HG03066 (cell line): Measurements from ENCODE around the gene SUN1.
"Not testable (repeated sequence)": the region's sequence is repeated elsewhere in the genome, so short reads cannot be mapped to it uniquely, and the experiment has no call there.

Experiments
- ATAC-seq: cut with Tn5 transposase; IDR thresholded peaks from one replicate; pipeline ENCODE4 v1.9.1; 2021; ENCODE audit warnings: low read depth; ENCODE audit not compliant: unreplicated experiment

The SUN1 gene

DNA sequence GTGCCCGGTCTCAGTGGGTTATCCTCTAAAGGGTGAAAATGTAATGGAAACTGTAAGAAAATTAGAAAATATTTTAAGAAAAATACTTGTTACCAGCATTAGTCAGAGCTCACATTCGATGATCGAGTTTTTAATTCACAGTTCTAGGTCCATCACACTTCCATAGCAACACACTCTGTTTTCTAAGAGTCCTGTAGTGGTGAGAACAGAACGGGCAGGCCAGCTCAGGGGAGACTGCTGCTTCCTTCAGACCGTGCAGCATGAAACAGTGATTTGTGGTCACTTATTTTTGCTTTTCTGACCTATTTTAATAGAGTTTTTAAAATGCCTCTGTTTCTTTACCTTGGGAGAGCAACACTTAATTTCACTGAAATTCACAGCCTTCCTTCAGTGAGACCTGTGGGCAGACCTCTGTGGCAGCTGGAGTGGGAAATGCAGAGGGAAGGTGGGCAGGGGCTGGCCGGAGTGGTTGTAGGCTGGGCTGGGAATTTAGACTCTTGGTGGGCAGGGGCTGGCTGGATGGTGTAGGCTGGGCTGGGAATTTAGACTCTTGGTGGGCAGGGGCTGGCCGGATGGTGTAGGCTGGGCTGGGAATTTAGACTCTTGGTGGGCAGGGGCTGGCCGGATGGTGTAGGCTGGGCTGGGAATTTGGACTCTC is 1.5 kb downstream of the SUN1 start:
- no peak for ATAC-seq

DNA sequence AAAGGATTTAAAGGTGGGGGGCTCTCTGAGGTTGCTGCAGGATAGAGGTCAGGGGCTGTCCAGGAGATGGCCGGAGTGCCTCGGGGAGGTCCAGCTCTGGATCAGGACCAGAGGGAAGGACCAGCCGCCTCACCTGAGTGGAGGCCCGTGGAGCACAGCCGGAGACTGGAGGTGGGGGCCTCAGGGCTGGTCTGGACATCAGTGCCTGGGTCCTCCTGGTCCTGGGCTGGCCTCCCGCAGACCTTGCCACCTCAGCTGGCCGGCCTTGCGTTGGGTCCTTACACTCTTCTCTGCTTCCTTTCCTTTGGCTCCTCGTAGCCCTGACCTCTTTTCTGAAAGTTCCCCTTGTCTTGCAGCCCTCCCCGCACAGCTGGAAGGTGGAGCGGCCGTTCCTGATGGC is 2.0 kb downstream of the SUN1 start:
- no peak for ATAC-seq

DNA sequence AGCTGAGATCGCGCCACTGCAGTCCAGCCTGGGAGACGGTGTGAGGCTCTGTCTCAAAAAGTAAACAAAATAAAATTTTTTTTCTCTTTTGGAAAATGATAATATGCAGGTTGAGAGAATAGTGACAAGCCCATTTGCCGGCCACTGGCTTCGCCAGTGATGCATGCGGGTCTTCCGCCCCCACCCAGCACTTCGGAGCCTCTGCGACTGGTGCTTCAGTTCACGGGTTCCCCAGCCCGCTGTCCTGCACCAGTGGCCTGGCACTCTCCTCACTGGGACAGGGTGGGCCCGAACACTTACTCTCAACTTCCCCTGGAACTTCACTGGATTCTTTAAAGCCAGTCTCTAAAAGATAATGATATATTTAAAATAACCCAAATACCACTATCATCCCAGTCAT is 2.7 kb downstream of the SUN1 start:
- ATAC-seq, result no peak

DNA sequence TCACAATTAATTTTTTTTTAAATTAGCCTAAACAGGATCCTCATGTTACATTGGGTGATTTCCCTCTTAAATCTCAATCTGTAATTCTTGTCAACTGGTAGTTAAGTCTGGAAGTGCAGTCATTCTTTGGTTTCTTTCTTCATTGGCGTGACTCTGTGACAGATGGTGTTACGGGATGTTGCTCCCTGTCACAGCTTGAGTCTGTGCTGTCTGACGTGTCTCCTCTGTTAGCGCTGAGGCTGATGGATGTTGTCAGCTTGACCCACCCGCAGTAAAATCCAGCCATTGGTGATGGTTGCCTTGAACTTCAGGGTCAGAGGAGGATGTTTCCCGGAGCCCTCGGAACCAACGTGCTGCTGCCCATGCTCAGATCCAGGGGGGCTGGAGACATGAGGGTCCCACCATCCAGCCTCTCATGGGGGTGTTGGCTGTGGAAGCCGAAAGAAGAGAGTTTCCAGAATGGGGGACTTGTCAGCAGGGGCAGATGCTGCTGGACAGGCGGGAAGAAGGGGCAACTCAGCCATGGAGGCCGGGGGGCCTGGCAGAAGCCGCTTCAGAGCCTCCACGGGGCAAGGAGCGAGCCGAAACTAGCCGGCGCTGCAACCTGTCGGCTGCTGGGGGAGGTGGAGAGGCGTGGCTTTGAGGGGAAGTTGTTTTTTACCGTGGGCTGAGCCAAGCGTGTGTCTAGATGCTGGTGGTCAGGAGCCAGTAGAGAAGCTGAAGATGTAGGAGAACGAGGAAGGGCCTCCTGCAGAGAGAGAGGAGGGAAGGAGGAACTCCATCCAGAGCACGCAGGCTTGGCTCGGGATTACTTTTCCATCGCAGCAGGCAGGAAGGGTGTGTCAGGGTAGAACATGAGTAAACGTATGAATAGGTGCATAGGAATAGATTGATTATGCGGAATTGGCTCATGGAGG is 3.5 kb downstream of the SUN1 start:
- ATAC-seq, result no peak

DNA sequence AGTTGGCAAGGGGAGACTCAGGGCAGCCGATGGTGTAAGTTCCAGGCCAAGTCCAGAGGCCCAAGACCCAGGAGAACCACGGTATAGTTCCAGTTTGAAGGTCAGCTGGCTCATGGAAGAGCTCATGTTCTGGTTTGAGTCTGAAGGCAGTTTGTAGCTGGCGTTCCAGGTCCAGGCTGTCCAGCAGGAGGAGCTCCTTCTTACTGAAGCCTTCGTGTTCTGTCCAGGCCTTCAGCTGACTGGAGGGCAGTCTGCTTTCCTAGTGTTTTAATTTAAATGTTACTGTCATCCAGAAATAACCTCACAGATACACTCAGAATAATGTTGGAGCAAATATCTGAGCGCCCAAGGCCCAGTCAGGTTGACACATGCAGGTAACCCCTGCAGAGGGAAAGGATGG is 4.2 kb downstream of the SUN1 start:
- ATAC-seq, result no peak

DNA sequence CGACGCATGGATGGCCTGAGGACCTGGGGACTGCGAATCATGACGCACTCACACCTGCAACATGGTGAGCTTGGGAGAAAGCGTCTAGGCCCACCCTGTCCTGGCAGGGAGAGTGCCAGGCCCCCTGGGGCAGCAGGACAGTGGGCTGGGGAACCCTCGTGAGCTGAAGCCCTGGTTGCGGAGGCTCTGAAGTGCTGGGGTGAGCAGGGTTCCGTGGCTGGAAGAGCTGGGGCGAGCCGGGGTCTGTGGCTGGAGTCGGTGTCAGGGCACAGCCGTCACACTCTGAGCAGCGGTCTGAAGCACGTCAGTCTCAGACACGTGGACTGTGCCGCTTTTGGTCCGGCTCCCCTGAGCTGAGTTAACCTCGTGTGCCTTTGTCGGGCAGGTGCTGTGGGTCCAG is 4.7 kb downstream of the SUN1 start:
- no peak for ATAC-seq

DNA sequence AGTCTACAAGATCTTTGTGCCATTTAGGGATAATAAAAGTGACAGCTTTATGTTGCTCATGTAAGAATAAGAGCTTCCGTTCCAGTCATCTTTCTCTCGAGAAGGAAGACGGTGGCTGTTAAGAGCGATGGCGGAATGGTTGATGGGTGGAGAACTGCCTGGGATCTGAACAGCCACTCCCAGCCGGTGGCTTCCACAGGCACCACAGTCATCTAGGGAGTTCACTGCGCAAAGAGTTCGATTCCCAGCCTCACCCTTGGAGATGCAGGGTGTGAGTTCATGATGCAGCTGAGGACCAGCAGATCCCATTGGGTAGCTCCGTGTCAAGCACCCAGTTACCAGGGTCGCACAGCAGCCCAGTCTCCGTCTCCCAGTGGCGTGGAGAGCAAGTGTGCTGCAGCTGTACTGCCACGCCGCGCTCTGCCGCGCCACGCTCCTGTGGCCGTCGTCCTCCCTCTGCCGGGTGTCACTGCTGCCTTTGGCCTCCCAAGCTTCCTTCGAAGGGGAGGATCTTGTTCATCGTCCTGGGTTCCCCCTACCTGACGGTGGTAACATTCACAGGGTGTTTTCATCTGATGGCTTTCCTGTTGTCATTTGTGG is 7.8 kb downstream of the SUN1 start:
- ATAC-seq, result no peak

DNA sequence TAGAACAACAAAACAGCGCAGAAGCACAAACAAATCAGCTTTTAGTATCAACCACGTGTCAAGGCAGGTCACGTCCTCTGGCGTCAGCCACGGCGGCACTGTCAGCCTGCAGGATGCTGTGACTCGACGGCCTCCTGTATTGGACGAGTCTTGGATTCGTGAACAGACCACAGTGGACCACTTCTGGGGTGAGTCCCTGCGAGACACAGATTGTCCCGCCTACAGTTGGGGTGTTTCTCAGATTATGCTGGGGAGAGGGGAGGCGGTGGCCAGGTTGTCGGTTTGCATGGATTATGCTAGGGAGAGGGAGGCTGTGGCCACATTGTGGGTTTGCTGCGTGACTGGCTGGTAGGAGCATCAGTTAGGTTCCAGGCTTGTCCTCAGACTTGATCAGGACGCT is 9.7 kb downstream of the SUN1 start:
- no peak for ATAC-seq

DNA sequence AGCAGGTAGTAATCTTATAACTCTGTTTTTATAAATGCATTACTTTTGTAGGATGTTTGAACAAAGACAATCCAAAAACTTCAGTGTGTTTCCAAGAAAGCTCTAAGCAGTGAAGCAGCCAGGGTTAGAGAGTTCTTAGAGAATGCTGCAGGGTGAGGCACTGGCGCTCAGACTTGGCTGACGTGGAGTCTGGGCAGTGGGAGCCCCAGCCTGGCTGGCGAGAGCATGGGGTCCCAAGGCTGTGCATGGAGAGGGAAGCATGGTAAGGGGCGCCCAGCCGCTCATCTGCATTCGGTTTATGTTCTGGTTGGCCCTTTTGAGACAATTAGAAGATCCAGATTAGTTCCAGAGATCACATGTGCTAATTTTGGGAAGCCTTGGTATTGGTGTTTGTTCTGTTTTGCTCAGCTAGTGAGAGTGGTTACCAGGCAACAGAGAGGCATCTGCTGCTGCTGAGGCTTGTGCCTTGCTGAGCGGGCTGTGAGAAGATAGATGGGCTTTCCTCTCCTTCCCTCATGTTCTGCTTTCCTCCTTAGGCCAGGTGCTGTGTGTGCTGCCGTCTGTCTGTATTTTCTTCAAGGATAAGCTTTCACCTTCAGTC is 10.3 kb downstream of the SUN1 start:
- no peak for ATAC-seq

DNA sequence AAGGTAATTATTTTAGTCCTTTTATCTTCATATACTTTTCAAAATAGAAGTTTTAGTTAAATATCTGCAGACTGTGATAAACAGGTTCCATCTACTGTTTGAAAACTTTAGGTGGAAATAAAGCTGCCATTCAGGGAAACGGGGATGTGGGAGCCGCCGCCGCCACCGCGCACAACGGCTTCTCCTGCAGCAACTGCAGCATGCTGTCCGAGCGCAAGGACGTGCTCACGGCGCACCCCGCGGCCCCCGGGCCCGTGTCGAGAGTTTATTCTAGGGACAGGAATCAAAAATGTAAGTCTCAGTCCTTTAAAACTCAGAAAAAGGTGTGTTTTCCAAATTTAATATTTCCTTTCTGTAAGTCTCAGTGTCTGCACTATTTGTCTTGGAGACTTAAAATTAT is 11.0 kb downstream of the SUN1 start:
- no peak for ATAC-seq

DNA sequence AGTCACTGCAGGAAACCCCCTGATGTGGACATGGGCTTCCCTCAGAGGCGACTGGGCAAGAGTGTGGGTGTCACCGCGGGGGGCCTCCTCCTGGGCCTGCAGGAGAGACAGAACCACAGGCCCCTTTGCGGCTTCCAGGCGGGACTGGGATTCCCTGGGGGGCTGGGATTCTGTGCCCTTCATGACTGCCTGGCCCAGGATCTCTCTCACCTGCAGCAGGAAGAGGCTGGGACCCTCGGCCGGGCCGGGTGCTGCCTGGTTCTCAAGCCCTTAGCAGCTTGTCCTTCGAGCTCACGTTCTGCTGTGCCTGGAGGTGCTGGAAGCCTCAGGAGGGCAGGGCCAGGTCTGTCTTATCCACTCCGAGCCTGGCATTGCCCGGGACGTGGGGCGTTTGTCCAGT is 11.8 kb downstream of the SUN1 start:
- ATAC-seq, result no peak

DNA sequence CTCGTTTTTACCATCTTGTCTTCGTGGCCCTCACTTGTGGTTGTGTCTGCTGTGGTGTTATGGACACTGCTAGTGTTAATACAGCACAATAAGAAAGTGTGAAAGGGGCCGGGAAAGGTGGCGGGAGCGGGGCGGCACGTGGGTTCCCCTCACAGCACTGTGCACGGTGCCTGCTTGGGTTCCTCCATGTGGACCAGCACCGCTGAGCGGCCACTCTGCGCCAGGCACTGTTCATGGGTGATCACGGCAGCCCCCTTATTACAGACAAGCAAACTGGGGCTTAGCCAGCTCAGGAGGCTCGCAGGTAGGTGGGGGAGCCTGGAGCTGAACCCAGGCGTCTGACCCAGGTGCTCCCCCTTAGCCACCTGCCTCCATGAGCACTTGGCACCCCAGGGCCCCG is 12.2 kb downstream of the SUN1 start:
- no peak for ATAC-seq

DNA sequence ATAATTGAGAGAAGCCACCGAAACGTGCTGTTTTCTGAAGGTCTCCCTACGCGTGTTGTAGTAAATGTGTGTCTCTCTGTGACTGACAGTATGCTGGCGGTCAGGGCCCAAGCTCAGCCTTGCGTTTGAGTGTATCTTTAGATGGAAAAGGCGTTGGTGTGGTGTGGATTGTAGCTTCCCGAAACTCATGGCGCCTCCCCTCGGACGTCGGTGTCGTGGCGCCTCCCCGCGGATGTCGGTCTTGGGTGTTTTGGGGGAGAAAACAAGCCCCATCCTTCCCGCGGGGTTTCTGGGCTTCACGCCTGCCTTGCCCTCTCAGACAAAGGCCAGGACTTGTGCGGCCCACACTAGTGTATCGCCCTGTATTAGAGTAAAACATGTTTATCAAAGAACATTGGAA is 12.8 kb downstream of the SUN1 start:
- ATAC-seq, result no peak

DNA sequence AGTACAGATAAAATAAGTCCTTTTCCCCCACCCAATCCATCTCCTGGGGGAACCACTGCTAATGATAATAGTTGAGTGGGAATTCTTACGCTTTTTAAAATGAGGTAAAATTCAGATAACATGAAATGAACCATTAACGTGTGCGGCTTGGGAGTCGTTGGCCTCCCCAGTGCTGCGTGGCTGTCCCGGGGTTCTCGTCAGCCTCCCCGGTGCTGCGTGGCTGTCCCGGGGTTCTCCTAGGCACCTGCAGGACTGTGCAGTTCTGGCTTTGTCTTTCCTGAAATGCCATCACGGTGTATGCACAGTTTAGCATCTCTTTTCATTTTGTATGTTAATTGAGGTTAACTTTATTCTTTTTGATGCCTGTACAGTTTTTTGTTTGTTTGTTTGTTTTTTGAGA is 13.5 kb downstream of the SUN1 start:
- ATAC-seq, result no peak

DNA sequence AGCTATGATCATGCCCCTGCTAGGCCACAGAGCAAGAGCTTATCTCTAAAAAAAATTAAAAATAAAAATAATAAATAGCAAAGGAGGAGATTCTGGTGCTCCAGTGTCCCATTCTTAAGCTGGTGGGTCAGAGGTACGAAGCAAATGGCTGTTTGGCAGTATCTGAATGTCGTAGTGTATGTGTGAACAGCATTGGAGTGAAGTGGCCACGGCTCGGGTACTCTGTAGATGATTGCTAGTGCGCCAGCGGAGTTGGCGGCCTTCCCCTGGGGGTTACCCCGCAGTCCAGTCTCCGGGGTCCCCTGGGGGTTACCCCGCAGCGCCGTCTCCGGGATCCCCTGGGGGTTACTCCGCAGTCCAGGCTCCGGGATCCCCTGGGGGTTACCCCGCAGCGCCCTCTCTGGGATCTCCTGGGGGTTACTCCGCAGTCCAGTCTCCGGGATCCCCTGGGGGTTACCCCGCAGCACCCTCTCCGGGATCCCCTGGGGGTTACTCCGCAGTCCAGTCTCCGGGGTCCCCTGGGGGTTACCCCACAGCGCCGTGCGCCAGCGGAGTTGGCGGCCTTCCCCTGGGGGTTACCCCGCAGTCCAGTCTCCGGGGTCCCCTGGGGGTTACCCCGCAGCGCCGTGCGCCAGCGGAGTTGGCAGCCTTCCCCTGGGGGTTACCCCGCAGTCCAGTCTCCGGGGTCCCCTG is 14.8 kb downstream of the SUN1 start:
- not testable (repeated sequence) for ATAC-seq

DNA sequence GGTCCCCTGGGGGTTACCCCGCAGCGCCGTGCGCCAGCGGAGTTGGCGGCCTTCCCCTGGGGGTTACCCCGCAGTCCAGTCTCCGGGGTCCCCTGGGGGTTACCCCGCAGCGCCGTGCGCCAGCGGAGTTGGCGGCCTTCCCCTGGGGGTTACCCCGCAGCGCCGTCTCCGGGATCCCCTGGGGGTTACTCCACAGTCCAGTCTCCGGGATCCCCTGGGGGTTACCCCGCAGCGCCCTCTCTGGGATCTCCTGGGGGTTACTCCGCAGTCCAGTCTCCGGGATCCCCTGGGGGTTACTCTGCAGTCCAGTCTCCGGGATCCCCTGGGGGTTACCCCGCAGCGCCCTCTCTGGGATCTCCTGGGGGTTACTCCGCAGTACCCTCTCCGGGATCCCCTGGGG is 15.5 kb downstream of the SUN1 start:
- not testable (repeated sequence) for ATAC-seq

DNA sequence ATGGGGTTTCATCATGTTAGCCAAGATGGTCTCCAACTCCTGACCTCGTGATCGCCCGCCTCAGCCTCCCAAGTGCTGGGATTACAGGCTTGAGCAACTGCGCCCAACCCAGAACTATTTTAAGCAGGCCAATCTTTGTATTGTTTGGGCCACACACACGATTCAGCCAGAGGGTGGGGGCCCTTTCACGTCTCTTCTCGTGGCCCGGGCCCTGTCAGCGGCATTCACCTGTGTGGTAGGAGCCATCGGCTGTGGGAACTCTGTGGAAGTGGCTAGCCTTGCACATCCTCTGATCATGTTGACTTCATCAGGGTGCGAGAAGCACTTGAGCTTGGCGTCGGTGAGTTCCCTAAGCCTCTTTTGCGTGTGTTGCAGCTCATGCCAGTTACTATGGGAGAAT is 16.9 kb downstream of the SUN1 start:
- no peak for ATAC-seq

DNA sequence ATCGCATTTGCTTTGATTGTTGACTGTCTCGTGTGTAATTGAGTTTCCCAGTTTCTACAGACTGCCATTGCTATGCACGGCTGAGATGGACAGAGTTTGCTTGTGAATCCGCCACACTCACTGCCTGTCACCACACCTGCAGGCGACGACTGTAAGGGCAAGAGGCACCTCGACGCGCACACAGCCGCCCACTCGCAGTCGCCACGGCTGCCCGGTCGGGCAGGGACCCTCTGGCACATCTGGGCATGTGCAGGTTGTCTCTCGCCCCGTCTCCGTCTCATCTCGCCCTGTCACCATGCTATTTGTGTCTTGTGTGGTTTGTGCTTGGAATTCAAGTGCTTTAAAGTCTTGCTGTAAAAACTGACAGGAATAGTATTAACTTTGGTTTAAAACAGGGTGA is 17.5 kb downstream of the SUN1 start:
- no peak for ATAC-seq

DNA sequence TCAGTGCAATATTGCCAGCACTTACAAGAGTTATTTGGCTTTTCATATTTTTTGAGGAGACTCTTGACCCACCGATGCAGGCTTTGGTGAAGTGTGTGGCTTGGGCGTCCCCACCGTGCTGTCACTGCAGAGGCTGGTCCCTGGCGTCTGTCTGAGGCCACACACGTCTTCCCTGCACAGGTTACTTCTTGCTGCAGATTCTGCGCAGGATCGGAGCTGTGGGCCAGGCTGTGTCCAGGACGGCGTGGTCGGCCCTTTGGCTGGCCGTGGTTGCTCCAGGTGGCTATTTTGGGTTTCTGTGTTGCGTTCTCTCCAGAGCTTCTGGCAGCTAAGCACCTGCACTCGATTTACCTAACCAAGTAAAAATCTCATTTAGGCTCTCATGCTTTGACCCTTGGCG is 18.9 kb downstream of the SUN1 start:
- ATAC-seq, result no peak

DNA sequence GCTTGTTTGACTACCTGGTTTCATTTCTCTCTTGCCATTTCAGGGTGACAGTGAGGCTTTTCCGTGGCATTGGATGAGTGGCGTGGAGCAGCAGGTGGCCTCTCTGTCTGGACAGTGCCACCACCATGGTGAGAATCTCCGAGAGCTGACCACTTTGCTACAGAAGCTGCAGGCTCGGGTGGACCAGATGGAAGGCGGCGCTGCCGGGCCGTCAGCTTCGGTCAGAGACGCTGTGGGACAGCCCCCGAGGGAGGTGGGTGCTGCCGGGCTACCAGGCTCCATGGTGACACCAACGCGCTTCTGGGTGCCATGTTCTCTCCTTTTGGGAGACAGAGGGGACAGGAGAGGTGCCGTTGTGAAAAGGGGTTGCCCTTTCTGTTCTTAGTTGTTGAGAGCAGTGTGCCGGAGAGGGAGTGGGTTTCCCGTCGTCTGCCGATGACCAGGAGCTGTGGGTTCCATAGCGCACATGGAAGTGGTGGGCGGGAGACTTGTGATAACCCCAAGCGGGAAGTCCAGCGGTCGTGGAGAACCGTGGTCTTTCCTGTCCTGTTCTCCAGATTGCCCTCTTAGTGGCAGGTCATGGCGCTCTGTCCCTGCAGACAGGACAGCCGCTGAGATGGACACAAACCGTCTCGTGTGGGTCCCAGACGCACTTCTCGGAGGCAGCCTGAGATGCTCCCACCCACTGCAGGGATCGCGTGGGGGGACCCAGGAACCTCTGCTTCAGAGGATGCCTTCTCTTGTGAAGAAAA is 21.3 kb downstream of the SUN1 start:
- no peak for ATAC-seq
